GOT3 (cell line): ENCODE data around the gene TBC1D22A.
"Not testable (repeated sequence)": the region's sequence is repeated elsewhere in the genome, so short reads cannot be mapped to it uniquely, and the experiment has no call there.

Source experiments
- DNase-seq: peaks from one replicate; lab custom pipeline; 2025; ENCODE audit warnings: mixed read lengths; lab: John Stamatoyannopoulos, UW

Gene TBC1D22A

GRCh38 chr22:47156352-47157092 lies 394.1 kb downstream of the TBC1D22A start:
- no peak for DNase-seq

DNA sequence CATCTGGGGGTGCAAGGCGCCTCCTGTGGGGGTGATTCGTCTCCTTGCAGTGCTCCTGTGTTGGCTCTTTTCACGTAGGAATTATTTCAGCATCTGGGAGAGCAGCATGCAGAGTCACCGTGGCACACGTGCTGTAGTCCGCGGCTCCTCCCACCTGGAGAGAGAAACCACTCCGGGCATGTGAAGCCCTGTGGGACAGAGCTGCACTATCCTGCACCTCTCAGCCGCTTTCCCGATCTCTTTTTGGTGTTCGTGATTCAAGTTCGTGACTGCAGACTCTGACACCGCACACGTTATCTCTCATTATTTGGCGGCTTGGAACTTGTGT lies 394.6 kb downstream of the TBC1D22A start:
- DNase-seq, result no peak

- no peak for DNase-seq
Observed at GRCh38 chr22:47157486-47158270, 395.2 kb downstream of the TBC1D22A start.

GRCh38 chr22:47158457-47158856 lies 396.0 kb downstream of the TBC1D22A start:
- no peak for DNase-seq

GRCh38 chr22:47159592-47159991 lies 397.1 kb downstream of the TBC1D22A start:
- DNase-seq, result no peak

- no peak for DNase-seq
Observed at GRCh38 chr22:47160141-47160541, 397.7 kb downstream of the TBC1D22A start.

GRCh38 chr22:47160781-47161520 lies 398.5 kb downstream of the TBC1D22A start:
- no peak for DNase-seq

- DNase-seq, result no peak
Observed at GRCh38 chr22:47161631-47162030, 399.2 kb downstream of the TBC1D22A start.

GRCh38 chr22:47162865-47163264 lies 400.4 kb downstream of the TBC1D22A start:
- DNase-seq, result no peak

- no peak for DNase-seq
Observed at GRCh38 chr22:47163481-47163855, 401.0 kb downstream of the TBC1D22A start.

GRCh38 chr22:47163856-47164513 lies 401.5 kb downstream of the TBC1D22A start:
- DNase-seq, result no peak

- no peak for DNase-seq
Observed at GRCh38 chr22:47164514-47165337, 402.3 kb downstream of the TBC1D22A start.

DNA sequence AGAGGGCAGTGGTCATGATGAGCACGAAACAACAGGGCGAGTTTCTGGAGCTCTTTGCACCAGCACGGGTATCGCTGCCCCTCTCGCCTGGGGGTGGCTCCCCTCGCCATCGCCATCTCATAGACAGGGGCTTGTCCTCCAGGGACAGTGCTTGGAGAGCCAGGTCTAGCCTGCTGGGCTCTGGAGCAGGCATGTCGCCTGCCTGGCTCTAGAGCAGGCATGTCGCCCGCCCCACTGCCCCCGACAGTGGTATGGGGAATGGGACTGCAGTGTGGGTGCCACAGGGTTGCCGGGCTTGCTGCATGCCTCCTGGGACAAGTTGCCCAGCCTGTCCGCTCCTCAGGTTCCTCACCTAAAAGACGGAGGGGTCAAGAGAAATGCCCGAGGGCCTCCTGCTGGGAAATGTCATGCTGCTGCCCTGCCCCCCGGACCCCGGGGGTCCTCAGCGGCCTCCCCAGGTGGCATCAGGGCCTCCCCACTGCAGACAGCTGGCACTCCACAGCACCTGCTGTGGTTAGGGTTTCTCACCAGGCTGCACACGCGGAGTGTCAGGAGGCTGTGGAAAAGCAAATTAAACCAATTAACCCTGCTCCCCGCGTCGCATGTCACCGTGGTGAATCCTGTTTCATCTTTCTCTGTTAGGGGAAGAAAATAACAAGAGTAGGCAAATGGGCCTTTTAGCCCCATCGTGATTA lies 403.0 kb downstream of the TBC1D22A start:
- no peak for DNase-seq

- DNase-seq, result no peak
Observed at GRCh38 chr22:47166033-47166404, 403.6 kb downstream of the TBC1D22A start.

DNA sequence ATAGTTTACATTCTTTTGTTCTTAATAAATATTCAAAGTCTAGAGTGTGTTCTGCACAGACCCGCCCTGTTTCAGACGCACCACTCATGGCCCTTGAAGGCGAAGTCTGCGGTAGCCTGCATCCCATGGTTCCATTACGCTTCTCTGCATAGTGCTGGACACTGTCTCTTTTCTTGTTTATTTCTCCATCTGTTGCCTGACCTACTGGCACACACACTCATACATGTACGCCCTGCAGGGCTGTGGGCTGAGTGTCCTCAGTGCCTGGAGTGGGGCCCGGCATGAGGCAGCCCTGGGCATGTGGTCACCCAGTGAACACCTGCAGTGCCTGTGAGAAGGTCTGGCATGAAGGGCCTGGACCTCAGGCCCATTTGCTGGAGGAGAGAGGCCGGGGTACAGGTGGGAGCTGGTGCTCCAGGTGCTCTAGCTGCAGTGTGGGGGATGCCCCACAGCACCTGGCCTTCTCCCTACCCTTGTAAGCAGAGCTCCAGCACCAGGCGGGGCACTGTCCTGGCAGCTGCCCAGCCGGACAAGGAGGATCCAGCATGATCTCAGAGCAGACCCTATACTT lies 404.1 kb downstream of the TBC1D22A start:
- no peak for DNase-seq

GRCh38 chr22:47167056-47167455 lies 404.6 kb downstream of the TBC1D22A start:
- DNase-seq, result no peak

DNA sequence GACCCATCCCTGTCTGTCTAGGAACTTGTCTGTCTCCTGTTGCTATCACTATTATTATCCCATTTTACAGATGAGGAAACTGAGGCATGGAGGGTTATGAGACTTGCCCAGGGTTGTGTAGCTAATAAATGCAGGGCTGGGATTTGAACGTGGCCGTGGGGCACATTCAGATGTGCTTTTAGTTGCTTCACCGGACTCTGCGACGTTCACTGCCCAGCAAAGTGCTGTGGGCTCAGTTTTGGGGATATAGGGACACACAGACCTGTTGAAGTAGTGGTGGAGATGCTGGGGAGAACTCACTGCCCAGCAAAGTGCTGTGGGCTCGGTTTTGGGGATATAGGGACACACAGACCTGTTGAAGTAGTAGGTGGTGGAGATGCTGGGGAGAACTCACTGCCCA lies 405.5 kb downstream of the TBC1D22A start:
- not testable (repeated sequence) for DNase-seq

DNA sequence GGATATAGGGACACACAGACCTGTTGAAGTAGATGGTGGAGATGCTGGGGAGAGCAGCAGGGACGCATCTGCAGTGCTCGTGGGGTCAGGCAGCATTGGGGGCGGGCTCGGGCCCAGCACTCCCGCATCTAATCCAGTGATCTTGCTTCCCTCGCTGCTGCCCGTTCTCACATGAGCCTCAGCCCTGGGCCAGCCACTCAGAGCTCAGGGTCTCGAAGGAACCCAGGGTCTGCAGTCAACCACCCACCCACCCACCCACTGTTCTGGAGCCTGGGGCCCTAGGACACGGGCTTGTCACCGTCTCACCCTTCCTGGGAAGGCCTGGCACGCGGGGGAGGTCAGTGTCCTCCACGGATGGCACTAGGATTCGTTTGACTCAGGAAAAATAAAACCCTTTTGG lies 406.0 kb downstream of the TBC1D22A start:
- no peak for DNase-seq

GRCh38 chr22:47168900-47169800 lies 406.7 kb downstream of the TBC1D22A start:
- no peak for DNase-seq

DNA sequence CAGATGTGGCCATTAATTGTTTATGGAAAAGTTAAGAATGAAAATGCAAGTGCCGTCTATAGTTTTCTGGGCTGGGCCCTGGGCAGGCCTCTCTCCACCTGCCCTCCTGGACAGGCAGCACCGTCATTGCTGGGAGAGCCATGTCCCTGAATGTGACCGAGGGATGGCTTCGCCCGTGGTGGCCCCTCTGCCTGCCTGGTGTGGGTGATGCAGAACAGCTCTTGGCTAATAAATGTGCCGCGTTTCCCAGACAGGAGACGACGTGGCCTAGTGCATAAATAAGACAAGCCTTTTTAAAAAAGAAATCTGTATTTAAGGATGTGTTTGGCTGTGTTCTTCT lies 407.3 kb downstream of the TBC1D22A start:
- DNase-seq, result no peak
